ENCODE results near the gene HIGD2A.

- TF ChIP-seq, protein P1, sequence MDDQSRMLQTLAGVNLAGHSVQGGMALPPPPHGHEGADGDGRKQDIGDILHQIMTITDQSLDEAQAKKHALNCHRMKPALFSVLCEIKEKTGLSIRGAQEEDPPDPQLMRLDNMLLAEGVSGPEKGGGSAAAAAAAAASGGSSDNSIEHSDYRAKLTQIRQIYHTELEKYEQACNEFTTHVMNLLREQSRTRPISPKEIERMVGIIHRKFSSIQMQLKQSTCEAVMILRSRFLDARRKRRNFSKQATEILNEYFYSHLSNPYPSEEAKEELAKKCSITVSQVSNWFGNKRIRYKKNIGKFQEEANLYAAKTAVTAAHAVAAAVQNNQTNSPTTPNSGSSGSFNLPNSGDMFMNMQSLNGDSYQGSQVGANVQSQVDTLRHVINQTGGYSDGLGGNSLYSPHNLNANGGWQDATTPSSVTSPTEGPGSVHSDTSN (IDR thresholded peaks at IDR 0.05; ENCODE audit: insufficient replicate concordance, low read depth, low read length): no peak
- TF ChIP-seq CHD1 (IDR thresholded peaks at IDR 0.05; ENCODE audit: low read depth, low read length): no peak
- TF ChIP-seq MYC (IDR thresholded peaks at IDR 0.05; ENCODE audit: insufficient read depth, insufficient read length, insufficient replicate concordance, low read length, severe bottlenecking): no peak
- TF ChIP-seq, protein P2, sequence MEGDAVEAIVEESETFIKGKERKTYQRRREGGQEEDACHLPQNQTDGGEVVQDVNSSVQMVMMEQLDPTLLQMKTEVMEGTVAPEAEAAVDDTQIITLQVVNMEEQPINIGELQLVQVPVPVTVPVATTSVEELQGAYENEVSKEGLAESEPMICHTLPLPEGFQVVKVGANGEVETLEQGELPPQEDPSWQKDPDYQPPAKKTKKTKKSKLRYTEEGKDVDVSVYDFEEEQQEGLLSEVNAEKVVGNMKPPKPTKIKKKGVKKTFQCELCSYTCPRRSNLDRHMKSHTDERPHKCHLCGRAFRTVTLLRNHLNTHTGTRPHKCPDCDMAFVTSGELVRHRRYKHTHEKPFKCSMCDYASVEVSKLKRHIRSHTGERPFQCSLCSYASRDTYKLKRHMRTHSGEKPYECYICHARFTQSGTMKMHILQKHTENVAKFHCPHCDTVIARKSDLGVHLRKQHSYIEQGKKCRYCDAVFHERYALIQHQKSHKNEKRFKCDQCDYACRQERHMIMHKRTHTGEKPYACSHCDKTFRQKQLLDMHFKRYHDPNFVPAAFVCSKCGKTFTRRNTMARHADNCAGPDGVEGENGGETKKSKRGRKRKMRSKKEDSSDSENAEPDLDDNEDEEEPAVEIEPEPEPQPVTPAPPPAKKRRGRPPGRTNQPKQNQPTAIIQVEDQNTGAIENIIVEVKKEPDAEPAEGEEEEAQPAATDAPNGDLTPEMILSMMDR (IDR thresholded peaks at IDR 0.05 in 2 of 3, conservative IDR thresholded peaks at IDR 0.05 in 1 of 3; ENCODE audit: control insufficient read depth in 2 of 3, extremely low read depth in 1 of 3, insufficient read depth in 1 of 3, low read depth in 3 of 3, low read length in 3 of 3): no peak
- no peak for TF ChIP-seq STAT1 (conservative IDR thresholded peaks at IDR 0.05)
- TF ChIP-seq POLR2A (IDR thresholded peaks at IDR 0.05; ENCODE audit: low read depth, low read length): no peak
- no peak for TF ChIP-seq SP1 (IDR thresholded peaks at IDR 0.05; ENCODE audit: low read depth, low read length)
- no peak for TF ChIP-seq HDAC2 (IDR thresholded peaks at IDR 0.05)
- TF ChIP-seq MTA2 (IDR thresholded peaks at IDR 0.05; ENCODE audit: low read depth): no peak
- TF ChIP-seq E2F4 (IDR thresholded peaks at IDR 0.05; ENCODE audit: low read depth, low read length): no peak
- no peak for TF ChIP-seq SUPT20H (IDR thresholded peaks at IDR 0.05; ENCODE audit: borderline replicate concordance, control insufficient read depth, low read depth, low read length)
- no peak for TF ChIP-seq IRF5 (IDR thresholded peaks at IDR 0.05; ENCODE audit: borderline replicate concordance)
Measured at GRCh38 chr5:176386491-176386890, 2.1 kb upstream of the HIGD2A start.
